Testis (tissue), 3 donors: Measurements from ENCODE around the gene DRAXIN. TPM values are rescaled to one million over a fixed set of nuclear protein-coding genes. Genes with fewer than 3 reads are reported as not detected.

Experiments used
- DNase-seq: peaks from one replicate; pipeline ENCODE4 v3.0.0-alpha.2; 2019
- H3K27ac ChIP-seq, 2 donors: fragments of 200-600 bp; sonication (generic); one replicate each; pipeline ENCODE4 v1.5.1; 2019
- H3K27me3 ChIP-seq: fragments of 200-600 bp; sonication (generic); one replicate; pipeline ENCODE4 v1.5.1; 2019
- H3K36me3 ChIP-seq: fragments of 200-600 bp; sonication (generic); one replicate; pipeline ENCODE4 v1.5.1; 2017; ENCODE audit warnings: low read depth; ENCODE audit errors: missing control alignments
- H3K4me1 ChIP-seq: fragments of 200-600 bp; sonication (generic); one replicate; pipeline ENCODE4 v1.5.1; 2019
- H3K4me3 ChIP-seq, 2 donors: fragments of 200-600 bp; sonication (generic); one replicate each; pipeline ENCODE4 v1.5.1; 2017 to 2019
- H3K9me3 ChIP-seq: fragments of 200-600 bp; sonication (generic); one replicate; pipeline ENCODE4 v1.5.1; 2017
- CTCF ChIP-seq, 3 experiments: fragments of 450-650 bp in 2 of 3; fragments of 200-600 bp in 1 of 3; sonication (generic) in 1 of 3; IDR thresholded peaks; one replicate each; pipeline ENCODE4 v1.5.1; 2016 to 2019; ENCODE audit warnings: antibody characterized with exemption in 3 of 3, mild to moderate bottlenecking in 2 of 3, moderate library complexity in 1 of 3
- POLR2A ChIP-seq: fragments of 450-650 bp; IDR thresholded peaks from one replicate; pipeline ENCODE4 v1.6.1; 2017; ENCODE audit warnings: antibody characterized with exemption, mild to moderate bottlenecking, moderate library complexity
- WGBS, 2 donors: methylation state at CpG; one replicate each; pipeline ENCODE4 v1.1.5; 2018; 5-methylcytosine and 5-hydroxymethylcytosine counted together
- intact Hi-C: fragments of 100-400 bp; cut with DNase I; formaldehyde crosslinking; loops from one replicate; pipeline ENCODE4 v1.15.1; 2023; ENCODE audit warnings: low total_unique reads
- polyA plus RNA-seq: library from polyadenylated mRNA; stranded (reverse); fragments of 350-450 nt; fragmentation: Illumina TruSeq; extraction: RNeasy Lipid Tissue Mini Kit (QIAGEN cat#74804); gene quantifications from one replicate; pipeline ENCODE4 v1.2.3, GENCODE V29; 2014; ENCODE audit warnings: low read depth, low replicate concordance; ENCODE audit not compliant: insufficient read depth
- total RNA-seq, 2 donors: library from RNA; depleted of rRNA; stranded (reverse); fragments of >200 nt; gene quantifications; one replicate each; pipeline ENCODE4 v1.2.3, GENCODE V29; 2016

Gene DRAXIN
- total and polyA plus RNA-seq, 3 donors from 2014 or later = 0.53 to 0.93 (median 0.79) TPM

DNA sequence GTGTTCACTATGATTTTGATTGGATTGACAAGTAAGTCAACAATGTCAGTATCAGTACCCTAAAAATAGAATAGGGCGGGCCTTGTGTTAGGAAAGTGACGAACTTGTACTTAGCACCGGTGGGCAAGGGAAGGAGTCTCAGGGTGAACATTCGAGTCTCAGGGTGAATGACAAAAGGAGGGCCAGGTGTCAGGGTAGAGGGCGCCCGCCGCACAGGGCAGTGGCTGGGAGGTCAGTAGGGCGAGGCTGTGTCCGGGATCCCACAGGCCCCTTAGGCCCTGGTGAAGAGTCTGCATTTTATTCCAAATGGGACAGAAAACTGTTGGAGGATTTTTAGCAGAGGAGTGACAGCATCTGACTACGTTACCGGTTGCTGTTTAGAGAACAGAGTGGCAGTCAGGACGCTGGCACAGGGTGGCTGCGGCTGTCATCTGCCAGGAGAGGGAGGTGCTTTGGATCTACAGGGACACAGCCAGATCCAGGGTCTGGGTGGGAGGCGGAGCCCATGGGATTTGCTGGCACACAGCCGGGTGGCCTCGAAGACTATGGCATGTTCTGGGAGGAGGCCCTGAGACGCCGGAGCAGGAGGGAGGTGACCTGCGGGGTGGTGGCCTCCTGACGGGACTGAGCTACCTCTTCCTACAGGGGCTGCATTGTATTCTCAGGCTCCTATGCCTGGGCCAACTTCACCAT lies 55.4 kb downstream of the DRAXIN start:
- no peaks in the 10 kb centered on the region for H3K27me3 ChIP-seq
- no peak overlapping the region for H3K4me3 ChIP-seq
- no peaks in the 10 kb centered on the region for H3K36me3 ChIP-seq
- intact Hi-C loops = no loop called here
- no peaks in the 10 kb centered on the region for H3K9me3 ChIP-seq
- TF ChIP-seq POLR2A (no peak), CTCF (IDR thresholded peaks at IDR 0.05) (no peak)
- peak; percentile 85 for DNase-seq
- no peak overlapping the region for H3K27ac ChIP-seq
- WGBS, 2 donors = 71% methylated on average over 15 to 20 of the region's 20 CpGs
- H3K4me1 ChIP-seq = no peaks in the 10 kb centered on the region

DNA sequence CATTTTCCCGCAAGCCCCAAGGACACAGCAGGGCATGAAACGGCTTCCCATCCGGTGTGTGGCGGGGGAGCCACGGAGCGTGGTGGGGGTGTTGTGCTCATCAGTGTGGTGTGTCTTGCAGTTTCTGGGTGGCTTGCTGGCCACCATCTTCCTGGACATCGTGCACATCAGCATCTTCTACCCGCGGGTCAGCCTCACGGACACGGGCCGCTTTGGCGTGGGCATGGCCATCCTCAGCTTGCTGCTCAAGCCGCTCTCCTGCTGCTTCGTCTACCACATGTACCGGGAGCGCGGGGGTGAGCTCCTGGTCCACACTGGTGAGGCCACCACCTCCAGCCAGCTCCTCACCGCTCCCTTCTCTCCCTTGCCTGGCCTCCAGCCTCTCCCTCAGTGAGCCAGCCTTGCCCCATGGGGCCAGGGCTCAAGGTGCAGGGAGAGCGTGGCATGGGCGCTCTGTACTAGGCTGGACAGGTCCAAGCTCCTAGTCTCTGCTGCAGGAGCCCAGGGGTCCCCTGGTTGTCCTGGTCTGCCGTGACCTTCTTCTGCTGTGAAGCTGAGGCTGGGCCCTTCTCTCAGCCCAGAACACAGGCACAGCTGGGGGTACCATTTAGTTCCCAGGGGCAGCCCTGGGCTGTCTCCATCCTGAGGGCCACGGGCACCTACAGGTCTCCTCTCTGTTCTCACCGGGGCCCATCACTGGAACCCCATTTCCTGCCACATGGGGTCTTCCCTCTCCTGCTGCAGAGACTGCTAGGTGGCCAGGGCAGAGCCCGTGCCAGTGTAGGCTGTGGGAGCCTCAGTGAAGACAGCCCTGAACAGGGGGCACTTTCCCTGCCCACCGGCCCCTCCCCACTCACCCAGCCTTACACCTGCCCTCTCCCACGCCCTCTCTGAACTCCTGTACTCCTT lies 57.0 kb downstream of the DRAXIN start:
- no peaks in the 10 kb centered on the region for H3K36me3 ChIP-seq
- TF ChIP-seq CTCF (IDR thresholded peaks at IDR 0.05) = no peak
- no peak for TF ChIP-seq POLR2A
- no peaks in the 10 kb centered on the region for H3K9me3 ChIP-seq
- no peak for DNase-seq
- no peak overlapping the region for H3K4me3 ChIP-seq
- WGBS, 2 donors = 95% methylated on average over 27 of the region's 27 CpGs
- H3K4me1 ChIP-seq = no peaks in the 10 kb centered on the region
- no peaks in the 10 kb centered on the region for H3K27me3 ChIP-seq
- H3K27ac ChIP-seq = no peak overlapping the region
- intact Hi-C loops = no loop called here

GRCh38 chr1:11749203-11749689 lies 57.7 kb downstream of the DRAXIN start:
- 74 to 84% methylated on average over 2 to 9 of the region's 9 CpGs for WGBS, 2 donors
- Histone ChIP-seq H3K4me1 (no peaks in the 10 kb centered on the region), H3K4me3 (no peak overlapping the region), H3K36me3 (no peaks in the 10 kb centered on the region), H3K27ac (no peak overlapping the region), H3K27me3 (no peaks in the 10 kb centered on the region), H3K9me3 (no peaks in the 10 kb centered on the region)
- DNase-seq = peak; percentile 61
- TF ChIP-seq POLR2A (no peak), CTCF (IDR thresholded peaks at IDR 0.05) (peak in 2 of 3 experiments; percentile 29 to 53)
- intact Hi-C loops = no loop called here

- intact Hi-C loops = no loop called here
- DNase-seq = no peak
- Histone ChIP-seq H3K27ac (no peak overlapping the region), H3K36me3 (no peaks in the 10 kb centered on the region), H3K4me3 (no peak overlapping the region), H3K4me1 (no peaks in the 10 kb centered on the region), H3K9me3 (no peaks in the 10 kb centered on the region), H3K27me3 (no peaks in the 10 kb centered on the region)
- 89 to 91% methylated on average over 14 to 15 of the region's 15 CpGs for WGBS, 2 donors
- TF ChIP-seq CTCF (IDR thresholded peaks at IDR 0.05) = no peak
- TF ChIP-seq POLR2A = no peak
Measured at GRCh38 chr1:11749996-11750395, 58.5 kb downstream of the DRAXIN start.
